NCI-H1436 treated with DMSO at 0.1 percent for 48 hours (cell line): ENCODE data around the gene APOBEC3A.
"Not testable (repeated sequence)": the region's sequence is repeated elsewhere in the genome, so short reads cannot be mapped to it uniquely, and the experiment has no call there.

ENCODE experiments used
- DNase-seq: peaks from one replicate; lab custom pipeline; 2025; lab: John Stamatoyannopoulos, UW

APOBEC3A gene

GRCh38 chr22:38981005-38981991, 23.9 kb downstream of the APOBEC3A start:
- DNase-seq: no peak

GRCh38 chr22:38981992-38982927, 24.9 kb downstream of the APOBEC3A start, which contains the start of gene APOBEC3B:
TSS of gene APOBEC3B (plus strand) at chr22:38982347. CDS start at chr22:38982454, 107 bp downstream.
- no peak for DNase-seq

- no peak for DNase-seq
Observed at GRCh38 chr22:38984224-38984623, 26.8 kb downstream of the APOBEC3A start.

- not testable (repeated sequence) for DNase-seq
Observed at GRCh38 chr22:38984784-38985757, 27.7 kb downstream of the APOBEC3A start.

GRCh38 chr22:38986629-38987028, 29.2 kb downstream of the APOBEC3A start:
- DNase-seq: no peak

GRCh38 chr22:38987171-38987895, 29.9 kb downstream of the APOBEC3A start:
- DNase-seq: no peak

- no peak for DNase-seq
Observed at GRCh38 chr22:38989466-38989865, 32.1 kb downstream of the APOBEC3A start.

- DNase-seq: peak; percentile 35
Observed at GRCh38 chr22:38992871-38993371, 35.5 kb downstream of the APOBEC3A start.

GRCh38 chr22:38996105-38996504, 38.7 kb downstream of the APOBEC3A start:
- DNase-seq: no peak

GRCh38 chr22:38997518-38997917, 40.1 kb downstream of the APOBEC3A start:
- DNase-seq: no peak

- DNase-seq: peak; percentile 8
Observed at GRCh38 chr22:39003165-39003638, 45.8 kb downstream of the APOBEC3A start.

GRCh38 chr22:39007177-39007576, 49.8 kb downstream of the APOBEC3A start:
- no peak for DNase-seq

GRCh38 chr22:39008271-39008850, 51.0 kb downstream of the APOBEC3A start:
- DNase-seq: not testable (repeated sequence)

- DNase-seq: no peak
Observed at GRCh38 chr22:39010946-39011345, 53.5 kb downstream of the APOBEC3A start.
